Endodermal cell (in vitro differentiated cells): Measurements from ENCODE around the gene DMGDH. TPM values are rescaled to one million over a fixed set of nuclear protein-coding genes. Genes with fewer than 3 reads are reported as not detected.

Experiments used
- DNase-seq: peaks from one replicate; pipeline ENCODE4 v3.0.0-alpha.2; 2017
- H3K27ac ChIP-seq: 2 replicates; pipeline ENCODE4 v1.5.1; 2013; ENCODE audit warnings: mild to moderate bottlenecking, low read depth, low read length, moderate library complexity
- H3K27me3 ChIP-seq: 2 replicates; pipeline ENCODE4 v1.6.1; 2013; ENCODE audit warnings: mild to moderate bottlenecking, low read length, moderate library complexity; ENCODE audit not compliant: insufficient read depth, control insufficient read depth, poor library complexity, severe bottlenecking
- H3K36me3 ChIP-seq: 2 replicates; pipeline ENCODE4 v1.7.0; 2013; ENCODE audit warnings: mild to moderate bottlenecking, low read length, moderate library complexity; ENCODE audit not compliant: control insufficient read depth, insufficient read depth
- H3K4me1 ChIP-seq: one replicate; pipeline ENCODE4 v1.7.0; 2013; ENCODE audit warnings: low read length; ENCODE audit not compliant: control insufficient read depth, insufficient read depth
- H3K4me3 ChIP-seq: 2 replicates; pipeline ENCODE4 v1.5.1; 2013; ENCODE audit warnings: mild to moderate bottlenecking, low read length, moderate library complexity
- H3K9ac ChIP-seq: 2 replicates; pipeline ENCODE4 v1.6.1; 2013; ENCODE audit warnings: mild to moderate bottlenecking, low read length, moderate library complexity; ENCODE audit not compliant: poor library complexity, severe bottlenecking; ENCODE audit errors: extremely low read depth
- H3K9me3 ChIP-seq: 2 replicates; pipeline ENCODE4 v1.6.1; 2013; ENCODE audit warnings: mild to moderate bottlenecking, low read length, moderate library complexity; ENCODE audit not compliant: control insufficient read depth
- H3K27ac Mint-ChIP-seq: 2 replicates; pipeline ENCODE4 v1.8.0; 2020; ENCODE audit warnings: mixed read lengths
- H3K27me3 Mint-ChIP-seq: 2 replicates; pipeline ENCODE4 v1.8.0; 2021; ENCODE audit warnings: mild to moderate bottlenecking, mixed read lengths; ENCODE audit not compliant: insufficient read depth
- H3K36me3 Mint-ChIP-seq: 2 replicates; pipeline ENCODE4 v1.8.0; 2020; ENCODE audit warnings: low read depth, mixed read lengths
- H3K4me1 Mint-ChIP-seq: 2 replicates; pipeline ENCODE4 v1.8.0; 2020; ENCODE audit warnings: mixed read lengths
- H3K4me3 Mint-ChIP-seq: 2 replicates; pipeline ENCODE4 v1.8.0; 2020; ENCODE audit warnings: mild to moderate bottlenecking, moderate library complexity, mixed read lengths
- H3K9me3 Mint-ChIP-seq: 2 replicates; pipeline ENCODE4 v1.8.0; 2020; ENCODE audit warnings: mild to moderate bottlenecking, mixed read lengths
- CTCF ChIP-seq: fragments of 200-600 bp; sonication (generic); conservative IDR thresholded peaks from 2 replicates; pipeline ENCODE4 v1.5.0; 2021; ENCODE audit warnings: antibody characterized with exemption, mild to moderate bottlenecking
- WGBS, 2 experiments: methylation state at CpG; one replicate each; pipeline versions ENCODE4 v1.1.5 to v1.1.7; 2013; ENCODE audit warnings: missing lambda C conversion rate in 2 of 2, mixed read lengths in 1 of 2; ENCODE audit not compliant: insufficient coverage in 1 of 2, insufficient read length in 1 of 2; 5-methylcytosine and 5-hydroxymethylcytosine counted together
- total RNA-seq, 2 donors: library from RNA; stranded (reverse); fragmentation: NEBNext Ultra II Directional in 1 of 2; extraction: Animal tissue kit (Norgen Biotek cat#: 25700) in 1 of 2; gene quantifications; 2 replicates in 1 of 2; 3 replicates in 1 of 2; pipeline ENCODE4 v1.2.1, GENCODE V29; 2021

Gene DMGDH
- total RNA-seq, 2 donors from 2014 or later = 0.73 to 4.7 TPM

DNA sequence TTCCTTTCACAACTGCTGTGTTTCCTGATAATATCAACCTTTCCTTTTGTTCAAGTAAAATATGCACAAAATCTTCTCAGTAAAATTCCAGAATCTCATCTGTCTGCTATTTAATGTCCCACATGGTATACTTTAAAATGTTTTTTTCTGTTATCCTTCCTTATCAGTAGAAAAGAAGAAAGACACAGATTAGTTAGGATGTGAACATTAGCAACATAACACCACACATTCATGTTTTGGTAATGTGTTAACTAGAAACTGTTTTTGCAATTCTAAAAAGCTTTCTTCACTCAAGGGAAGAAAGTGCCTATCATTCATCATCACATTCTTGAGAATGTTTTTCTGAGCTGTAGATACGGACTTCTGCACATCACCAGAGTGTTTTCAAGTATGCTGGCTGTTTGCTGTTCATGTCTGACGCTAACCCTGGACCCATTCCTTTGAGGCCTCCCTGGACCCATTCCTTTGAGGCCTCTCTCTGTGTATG is 73.9 kb downstream of the DMGDH start:
- TF ChIP-seq CTCF = no peak
- Mint-ChIP-seq H3K27ac (no peak overlapping the region), H3K4me1 (no peaks in the 10 kb centered on the region), H3K27me3 (peaks cover 6% of the 10 kb centered on the region), H3K4me3 (no peak overlapping the region), H3K9me3 (peaks cover 6% of the 10 kb centered on the region), H3K36me3 (no peaks in the 10 kb centered on the region)
- no peaks in the 10 kb centered on the region for H3K27me3 ChIP-seq
- no peaks in the 10 kb centered on the region for H3K4me1 ChIP-seq
- H3K9ac ChIP-seq = no peak overlapping the region
- H3K27ac ChIP-seq = no peak overlapping the region
- H3K4me3 ChIP-seq = no peak overlapping the region
- H3K36me3 ChIP-seq = no peaks in the 10 kb centered on the region
- DNase-seq = no peak
- WGBS, 2 experiments = 88% methylated on average over 2 of the region's 2 CpGs; no CpG with 5 or more reads in 1 of the 2 experiments
- peaks cover 7% of the 10 kb centered on the region for H3K9me3 ChIP-seq

- H3K9me3 ChIP-seq = peaks cover 7% of the 10 kb centered on the region
- H3K27ac Mint-ChIP-seq = no peak overlapping the region
- no peaks in the 10 kb centered on the region for H3K36me3 Mint-ChIP-seq
- no peak overlapping the region for H3K4me3 ChIP-seq
- TF ChIP-seq CTCF = no peak
- no peak overlapping the region for H3K4me3 Mint-ChIP-seq
- no peak for DNase-seq
- H3K27me3 Mint-ChIP-seq = peaks cover 6% of the 10 kb centered on the region
- no peaks in the 10 kb centered on the region for H3K4me1 ChIP-seq
- no peaks in the 10 kb centered on the region for H3K36me3 ChIP-seq
- no peaks in the 10 kb centered on the region for H3K4me1 Mint-ChIP-seq
- H3K27ac ChIP-seq = no peak overlapping the region
- H3K9me3 Mint-ChIP-seq = peaks cover 6% of the 10 kb centered on the region
- H3K27me3 ChIP-seq = no peaks in the 10 kb centered on the region
- H3K9ac ChIP-seq = no peak overlapping the region
Observed at GRCh38 chr5:78993165-78993564, 76.3 kb downstream of the DMGDH start.

DNA sequence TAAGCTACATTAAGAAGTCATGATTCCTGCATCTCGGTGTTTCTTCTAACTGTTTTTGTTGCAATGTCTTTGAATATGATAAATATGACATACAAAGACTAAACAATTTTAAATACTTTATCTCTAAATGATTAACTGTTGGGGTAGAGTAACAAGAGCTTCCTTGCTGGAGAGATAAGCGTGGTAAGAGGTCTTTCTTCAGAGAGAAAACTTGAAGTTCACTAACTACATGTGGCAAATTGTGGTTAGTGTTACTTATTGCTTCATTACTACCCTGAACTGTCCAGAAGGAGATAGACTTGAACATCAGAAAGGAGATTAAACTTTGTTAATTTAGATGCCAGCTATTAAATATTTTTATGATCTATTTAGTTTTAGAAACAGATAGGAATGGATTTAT is 77.3 kb downstream of the DMGDH start:
- Histone ChIP-seq H3K9me3 (peaks cover 7% of the 10 kb centered on the region), H3K4me1 (no peaks in the 10 kb centered on the region), H3K27ac (no peak overlapping the region), H3K36me3 (no peaks in the 10 kb centered on the region), H3K4me3 (no peak overlapping the region), H3K9ac (no peak overlapping the region), H3K27me3 (no peaks in the 10 kb centered on the region)
- WGBS, 2 experiments = 88 to 100% methylated on average over 1 of the region's 2 CpGs
- no peaks in the 10 kb centered on the region for H3K4me1 Mint-ChIP-seq
- H3K9me3 Mint-ChIP-seq = peaks cover 6% of the 10 kb centered on the region
- H3K27me3 Mint-ChIP-seq = peaks cover 13% of the 10 kb centered on the region
- no peak for TF ChIP-seq CTCF
- DNase-seq = no peak
- no peak overlapping the region for H3K27ac Mint-ChIP-seq
- no peak overlapping the region for H3K4me3 Mint-ChIP-seq
- no peaks in the 10 kb centered on the region for H3K36me3 Mint-ChIP-seq
